GOT3 (cell line): ENCODE data around the gene NAP1L3.

ENCODE experiments used
- DNase-seq: peaks from one replicate; lab custom pipeline; 2025; ENCODE audit warnings: mixed read lengths; lab: John Stamatoyannopoulos, UW

Gene NAP1L3, protein sequence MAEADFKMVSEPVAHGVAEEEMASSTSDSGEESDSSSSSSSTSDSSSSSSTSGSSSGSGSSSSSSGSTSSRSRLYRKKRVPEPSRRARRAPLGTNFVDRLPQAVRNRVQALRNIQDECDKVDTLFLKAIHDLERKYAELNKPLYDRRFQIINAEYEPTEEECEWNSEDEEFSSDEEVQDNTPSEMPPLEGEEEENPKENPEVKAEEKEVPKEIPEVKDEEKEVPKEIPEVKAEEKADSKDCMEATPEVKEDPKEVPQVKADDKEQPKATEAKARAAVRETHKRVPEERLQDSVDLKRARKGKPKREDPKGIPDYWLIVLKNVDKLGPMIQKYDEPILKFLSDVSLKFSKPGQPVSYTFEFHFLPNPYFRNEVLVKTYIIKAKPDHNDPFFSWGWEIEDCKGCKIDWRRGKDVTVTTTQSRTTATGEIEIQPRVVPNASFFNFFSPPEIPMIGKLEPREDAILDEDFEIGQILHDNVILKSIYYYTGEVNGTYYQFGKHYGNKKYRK

DNA sequence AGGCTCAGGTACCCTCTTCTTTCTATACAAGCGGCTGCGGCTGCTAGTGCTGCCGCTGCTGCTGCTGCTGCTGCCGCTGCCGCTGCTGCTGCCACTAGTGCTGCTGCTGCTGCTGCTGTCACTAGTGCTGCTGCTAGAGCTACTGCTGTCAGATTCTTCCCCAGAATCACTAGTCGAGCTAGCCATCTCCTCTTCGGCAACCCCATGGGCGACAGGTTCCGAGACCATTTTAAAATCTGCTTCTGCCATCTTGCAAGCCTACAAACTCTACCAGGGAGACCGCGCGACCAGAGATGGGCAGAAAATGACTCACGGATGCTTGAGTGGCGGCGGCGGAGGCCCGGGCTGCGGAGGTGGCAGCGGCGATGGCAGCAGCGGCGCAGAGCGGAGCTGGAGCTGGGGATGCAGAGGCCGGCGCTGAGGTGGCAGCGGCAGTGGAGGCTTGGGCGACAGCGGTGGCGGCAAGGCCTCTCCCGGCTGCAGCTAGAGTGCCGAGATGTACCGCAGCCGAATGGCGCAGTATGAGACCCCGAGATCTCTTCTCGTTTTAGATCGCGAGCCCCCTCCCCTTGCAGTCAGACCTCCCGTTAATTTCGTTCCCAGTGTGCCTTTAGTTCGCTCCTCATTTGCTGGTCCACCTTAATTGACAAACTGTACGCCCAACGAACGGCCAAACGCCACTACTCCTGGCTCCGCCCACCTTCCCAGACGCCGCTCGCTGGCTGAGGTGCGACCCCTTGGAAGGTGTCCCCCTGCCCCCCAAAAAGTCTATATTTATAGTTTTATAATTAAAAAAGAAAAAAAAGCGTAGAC, at the start of gene NAP1L3:
Gene NAP1L3 (minus strand): TSS at position 523 of the 813 bp plus-strand sequence. CDS start 274 bp downstream, at position 249.
- DNase-seq = peak; percentile 16

DNA sequence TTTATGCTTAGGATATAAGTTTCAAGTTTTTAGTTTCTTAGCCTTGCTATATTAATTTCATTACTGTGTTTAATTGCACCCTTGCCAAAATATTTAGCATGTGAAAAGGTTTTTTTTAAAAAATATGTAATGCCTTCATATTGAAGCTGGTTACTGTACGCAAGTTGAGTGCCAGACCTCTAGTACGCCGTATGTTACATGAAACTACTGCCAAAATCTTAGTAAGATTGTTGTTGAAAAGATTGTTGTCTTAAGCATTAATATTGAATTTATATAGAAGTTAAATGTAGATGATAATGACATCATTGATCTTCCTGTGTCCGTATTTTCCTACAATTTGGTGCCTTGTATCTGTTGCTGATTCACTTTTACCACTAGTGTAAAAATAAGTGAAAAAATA, 37.7 kb upstream of the NAP1L3 start:
- no peak for DNase-seq

DNA sequence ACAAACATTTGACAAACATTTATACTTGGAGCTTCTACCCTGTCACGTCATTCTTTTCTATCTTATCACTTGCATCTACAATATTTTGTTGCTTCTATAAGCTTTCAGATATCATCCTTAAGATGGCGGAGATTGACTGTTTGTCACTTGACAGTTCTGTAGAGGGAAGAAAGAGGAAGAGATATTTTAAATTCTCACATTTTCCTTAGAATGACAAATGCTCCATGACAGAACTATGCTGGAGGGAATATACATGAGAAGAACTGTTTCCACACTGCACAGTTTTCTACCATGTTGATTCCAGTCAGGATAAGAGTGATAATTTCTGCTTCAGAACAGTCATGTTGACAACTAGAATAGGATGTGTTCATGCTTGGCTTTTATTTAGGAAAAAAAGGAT, 30.3 kb upstream of the NAP1L3 start:
- no peak for DNase-seq

DNA sequence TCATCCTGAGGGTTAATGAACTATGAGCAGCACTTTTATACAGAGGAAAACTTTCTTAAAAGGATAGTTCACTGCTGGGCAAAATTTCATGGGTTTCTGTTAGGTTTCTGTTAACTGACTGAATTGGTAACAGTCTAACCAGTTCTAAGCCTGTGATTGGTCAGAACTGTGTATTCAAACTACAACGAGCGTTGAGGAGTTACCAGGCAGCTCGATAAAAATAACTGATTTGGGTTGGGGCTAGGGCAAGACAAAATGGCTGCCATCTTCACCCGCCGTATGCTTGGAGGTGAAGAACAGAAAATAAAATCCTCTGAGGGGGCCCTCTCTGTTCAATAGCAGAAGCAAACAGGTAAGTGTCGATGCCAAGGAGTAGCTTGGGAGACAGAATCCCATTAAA, 22.6 kb upstream of the NAP1L3 start:
- no peak for DNase-seq

DNA sequence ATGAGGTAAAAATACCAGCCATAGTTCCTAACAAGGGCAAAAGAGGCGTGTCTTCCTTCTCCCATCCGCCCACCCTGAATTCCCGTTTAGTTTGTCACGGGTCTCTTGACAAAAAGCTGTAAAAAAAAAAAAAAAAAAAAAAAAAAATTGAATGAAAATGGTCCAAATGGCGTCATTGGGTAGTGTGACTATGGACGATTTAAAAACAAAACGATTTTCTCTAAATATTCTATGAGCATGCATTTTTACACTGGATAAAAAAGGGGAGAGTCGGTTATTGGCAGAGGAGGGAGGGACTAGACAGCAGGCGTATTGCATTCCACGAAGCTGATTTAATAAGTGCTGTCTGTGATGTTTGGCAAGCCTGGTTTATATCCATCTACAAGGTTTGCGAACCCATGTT, 492 bp upstream of the NAP1L3 start, which contains the start of gene FAM133A:
Gene FAM133A (plus strand): TSS at position 338 of the 403 bp plus-strand sequence. CDS start 35,214 bp downstream, outside the sequence.
- DNase-seq = no peak

DNA sequence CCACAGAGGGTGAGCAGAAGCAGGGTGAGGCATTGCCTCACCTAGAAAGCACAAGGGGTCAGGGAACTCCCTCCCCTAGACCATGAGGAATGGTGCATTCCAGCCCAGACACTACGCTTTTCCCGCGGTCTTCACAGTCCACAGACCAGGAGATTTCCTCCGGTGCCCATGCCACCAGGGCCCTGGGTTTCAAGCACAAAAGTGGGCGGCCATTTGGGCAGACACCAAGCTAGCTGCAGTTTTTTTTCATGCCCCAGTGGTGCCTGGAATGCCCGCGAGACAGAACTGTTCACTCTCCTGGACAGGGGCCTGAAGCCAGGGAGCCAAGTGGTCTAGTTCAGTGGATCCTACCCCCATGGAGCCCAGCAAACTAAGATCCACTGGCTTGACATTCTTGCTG, 12.8 kb downstream of the NAP1L3 start:
- no peak for DNase-seq

DNA sequence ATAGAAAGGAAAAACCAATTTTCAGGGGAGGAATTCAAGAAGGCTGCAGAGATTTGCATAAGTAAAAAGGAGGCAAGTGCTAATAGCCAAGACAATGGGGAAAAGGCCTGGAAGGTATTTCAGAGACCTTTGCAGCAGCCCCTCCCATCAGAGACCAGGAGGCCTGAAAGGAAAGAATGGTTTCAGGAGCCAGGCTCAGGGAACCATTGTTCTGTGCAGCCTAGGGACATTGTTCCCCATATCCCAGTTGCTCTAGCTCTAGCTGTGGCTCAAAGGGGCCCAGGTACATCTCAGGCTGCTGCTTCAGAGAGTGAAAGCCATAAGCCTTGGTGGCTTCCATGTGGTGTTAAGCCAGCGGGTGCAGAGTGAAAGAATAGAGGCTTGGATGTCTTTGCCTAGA, 24.0 kb downstream of the NAP1L3 start:
- no peak for DNase-seq

DNA sequence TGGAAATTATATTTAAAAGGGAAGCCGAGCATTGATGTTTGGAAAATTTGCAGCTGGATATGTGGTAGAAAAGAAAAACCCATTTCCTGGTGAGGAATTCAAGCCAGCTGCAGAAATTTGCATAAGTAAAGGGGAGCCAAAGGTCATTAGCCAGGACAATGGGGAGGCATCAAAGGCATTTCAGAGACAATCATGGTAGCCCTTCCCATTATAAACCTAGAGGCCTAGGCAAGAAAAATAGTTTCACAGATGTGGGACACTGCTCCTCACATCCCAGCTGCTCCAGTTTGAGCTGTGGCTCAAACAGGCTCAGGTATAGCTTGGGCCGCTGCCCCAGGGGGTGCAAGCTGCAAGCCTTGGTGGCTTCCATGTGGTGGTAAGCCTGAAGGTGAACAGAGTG, 35.8 kb downstream of the NAP1L3 start:
- no peak for DNase-seq
